ENCODE measurements around the gene NETO1.

Gene NETO1

DNA sequence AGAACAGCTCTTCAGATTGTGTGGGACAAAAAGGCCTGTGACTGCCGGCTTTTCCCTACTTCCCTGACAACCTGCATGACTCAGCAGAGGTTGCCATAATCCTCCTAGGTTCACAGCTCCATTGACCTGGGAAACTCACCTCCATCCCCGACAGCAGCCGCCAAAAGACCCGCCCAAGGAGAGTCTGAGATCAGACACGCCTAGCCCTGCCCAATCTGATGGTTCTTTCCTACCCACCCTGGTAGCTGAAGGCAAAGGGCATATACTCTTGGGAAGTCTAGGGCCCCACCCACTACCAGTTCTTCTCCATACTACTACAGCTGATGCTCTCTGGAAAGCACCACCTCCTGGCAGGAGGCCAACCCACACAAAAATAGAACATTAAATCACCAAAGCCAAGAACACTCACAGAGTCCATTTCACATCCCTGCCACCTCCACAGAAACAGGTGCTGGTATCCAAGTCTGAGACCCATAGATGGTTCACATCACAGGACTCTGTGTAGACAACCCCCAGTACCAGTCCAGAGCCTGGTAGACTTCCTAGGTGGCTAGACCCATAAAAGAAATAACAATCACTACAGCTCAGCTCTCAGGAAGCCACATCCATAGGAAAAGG is 140.6 kb downstream of the NETO1 start:
- no peak for DNase-seq (ENCODE audit: low read depth in 2 of 2)

DNA sequence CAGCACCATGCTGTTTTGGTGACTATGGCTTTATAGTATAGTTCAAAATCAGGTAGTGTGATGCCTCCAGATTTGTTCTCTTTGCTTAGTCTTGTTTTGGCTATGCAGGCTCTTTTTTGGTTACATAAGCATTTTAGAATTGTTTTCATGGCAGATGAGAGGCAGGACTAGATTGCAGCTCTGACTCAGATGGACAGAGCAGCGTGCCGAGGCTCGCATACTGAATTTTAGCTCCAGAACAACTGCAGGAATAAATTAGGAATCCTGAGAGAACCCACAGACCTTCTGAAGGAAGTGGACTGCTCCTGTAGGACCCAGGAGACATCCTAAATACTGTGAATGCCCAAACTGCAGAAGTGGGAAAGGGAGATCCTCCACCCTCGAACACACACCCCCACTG is 141.6 kb downstream of the NETO1 start:
- DNase-seq (ENCODE audit: low read depth in 2 of 2) = no peak

DNA sequence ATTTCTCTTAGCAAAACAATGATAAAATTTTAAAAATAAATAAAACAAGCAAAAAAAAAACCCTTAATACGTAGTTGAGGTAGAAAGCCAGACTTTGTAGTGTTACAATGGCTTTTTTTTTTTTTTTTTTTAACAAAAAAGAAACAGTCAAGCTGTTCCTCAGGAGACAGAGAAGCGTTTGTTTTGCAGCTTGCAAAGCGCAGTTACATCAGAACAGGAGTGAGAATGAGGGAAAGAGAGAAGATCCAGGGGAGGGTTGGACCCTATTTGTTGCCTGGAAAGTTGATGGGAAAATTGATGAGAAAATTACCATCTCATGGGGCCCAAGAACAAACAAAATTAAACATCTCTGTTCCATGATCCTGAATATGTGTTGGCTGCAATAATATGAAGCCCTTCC is 146.5 kb downstream of the NETO1 start:
- no peak for DNase-seq (ENCODE audit: low read depth in 2 of 2)

GRCh38 chr18:72720116-72720515 is 147.7 kb downstream of the NETO1 start:
- no peak for DNase-seq (ENCODE audit: low read depth in 2 of 2)

DNA sequence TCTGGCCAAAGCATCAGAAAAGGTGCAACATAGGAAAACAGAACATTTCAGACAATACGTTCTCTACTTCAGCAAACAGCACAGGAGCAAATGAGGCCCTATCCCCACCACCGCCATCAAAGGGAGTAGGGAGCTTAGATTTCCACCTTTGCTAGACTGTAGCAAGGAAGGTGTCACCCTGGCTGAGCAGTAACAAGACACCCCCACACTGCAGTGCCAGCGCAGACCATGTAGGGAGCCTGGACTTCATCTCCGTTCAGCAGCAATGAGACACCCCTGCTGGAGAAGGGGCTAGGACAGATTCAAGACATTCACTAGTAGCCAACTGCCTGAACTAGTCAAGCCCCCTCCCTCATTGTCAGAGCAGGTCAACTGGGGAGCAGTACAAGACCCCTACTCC is 163.6 kb downstream of the NETO1 start:
- DNase-seq (ENCODE audit: low read depth in 2 of 2) = no peak

GRCh38 chr18:72700961-72701710 is 166.7 kb downstream of the NETO1 start:
- DNase-seq (ENCODE audit: low read depth in 2 of 2) = no peak

DNA sequence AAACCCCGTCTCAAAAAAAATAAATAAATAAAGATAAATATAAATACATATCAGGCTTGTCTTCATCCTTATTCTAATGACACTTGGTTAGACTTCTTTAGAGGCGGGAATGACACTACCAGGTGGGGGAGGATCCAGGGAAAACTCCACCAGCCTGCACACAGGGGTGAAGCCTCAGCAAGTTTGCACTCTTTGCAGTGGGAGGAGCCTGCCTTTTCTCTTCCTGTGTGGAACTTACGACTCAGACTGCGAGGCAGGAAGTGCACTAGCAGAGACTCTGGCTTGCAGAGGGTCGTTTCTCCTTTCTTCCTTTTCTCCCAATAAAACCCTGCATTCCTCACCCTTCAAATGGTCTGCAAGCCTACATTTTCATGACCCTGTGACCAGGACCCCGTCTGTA is 170.1 kb downstream of the NETO1 start:
- no peak for DNase-seq (ENCODE audit: low read depth in 2 of 2)

DNA sequence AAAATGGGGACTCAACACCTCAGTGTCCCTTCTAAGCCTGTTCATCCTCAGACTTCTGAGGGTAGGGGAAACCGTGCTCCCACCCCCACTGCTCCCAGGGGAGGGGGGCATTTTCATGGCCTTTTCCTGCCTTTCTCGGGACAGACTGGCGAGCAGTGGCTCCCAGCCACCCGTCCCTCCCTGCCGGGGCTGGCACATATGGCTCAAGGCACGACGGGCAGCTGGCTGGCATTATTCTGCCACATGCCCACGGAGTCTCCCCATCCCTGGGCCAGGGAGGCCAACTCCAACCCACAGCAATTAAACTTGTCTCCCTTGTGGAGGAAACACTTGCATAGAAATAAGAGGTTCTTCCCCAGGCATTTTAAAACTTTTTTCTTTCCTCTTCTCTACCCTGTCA is 175.2 kb downstream of the NETO1 start:
- no peak for DNase-seq (ENCODE audit: low read depth in 2 of 2)
